ENCODE results near the gene NMRAL1.

NMRAL1 gene

DNA sequence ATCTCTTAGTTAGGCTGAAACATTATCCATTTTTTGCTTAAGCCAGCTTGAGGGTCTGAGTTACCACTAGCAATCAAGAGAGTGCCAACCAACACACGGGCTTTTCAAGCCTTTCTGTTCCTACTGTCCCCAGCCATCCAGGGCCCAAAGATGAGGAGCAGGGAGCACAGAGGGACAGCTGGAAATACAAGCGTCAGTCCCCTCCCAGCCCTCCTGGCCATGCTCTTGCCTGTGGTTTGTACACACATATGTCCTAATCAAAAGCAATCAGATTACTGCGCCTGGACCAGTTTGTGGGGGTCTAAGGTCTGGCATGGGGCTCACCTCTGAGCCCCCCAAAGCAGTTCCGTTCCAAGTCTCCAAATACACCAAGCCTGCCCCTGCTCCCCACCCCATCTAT lies 61.6 kb downstream of the NMRAL1 start:
- in situ Hi-C loops (cut with MboI; ENCODE audit: low sequenced_read_pairs, unreplicated experiment) = no loop called here
- DNase-seq (ENCODE audit: low spot score) = no peak
- TF ChIP-seq, protein P1, sequence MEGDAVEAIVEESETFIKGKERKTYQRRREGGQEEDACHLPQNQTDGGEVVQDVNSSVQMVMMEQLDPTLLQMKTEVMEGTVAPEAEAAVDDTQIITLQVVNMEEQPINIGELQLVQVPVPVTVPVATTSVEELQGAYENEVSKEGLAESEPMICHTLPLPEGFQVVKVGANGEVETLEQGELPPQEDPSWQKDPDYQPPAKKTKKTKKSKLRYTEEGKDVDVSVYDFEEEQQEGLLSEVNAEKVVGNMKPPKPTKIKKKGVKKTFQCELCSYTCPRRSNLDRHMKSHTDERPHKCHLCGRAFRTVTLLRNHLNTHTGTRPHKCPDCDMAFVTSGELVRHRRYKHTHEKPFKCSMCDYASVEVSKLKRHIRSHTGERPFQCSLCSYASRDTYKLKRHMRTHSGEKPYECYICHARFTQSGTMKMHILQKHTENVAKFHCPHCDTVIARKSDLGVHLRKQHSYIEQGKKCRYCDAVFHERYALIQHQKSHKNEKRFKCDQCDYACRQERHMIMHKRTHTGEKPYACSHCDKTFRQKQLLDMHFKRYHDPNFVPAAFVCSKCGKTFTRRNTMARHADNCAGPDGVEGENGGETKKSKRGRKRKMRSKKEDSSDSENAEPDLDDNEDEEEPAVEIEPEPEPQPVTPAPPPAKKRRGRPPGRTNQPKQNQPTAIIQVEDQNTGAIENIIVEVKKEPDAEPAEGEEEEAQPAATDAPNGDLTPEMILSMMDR (IDR thresholded peaks at IDR 0.05; ENCODE audit: borderline replicate concordance, control extremely low read depth, extremely low read depth, insufficient read depth, missing control alignments) = no peak

DNA sequence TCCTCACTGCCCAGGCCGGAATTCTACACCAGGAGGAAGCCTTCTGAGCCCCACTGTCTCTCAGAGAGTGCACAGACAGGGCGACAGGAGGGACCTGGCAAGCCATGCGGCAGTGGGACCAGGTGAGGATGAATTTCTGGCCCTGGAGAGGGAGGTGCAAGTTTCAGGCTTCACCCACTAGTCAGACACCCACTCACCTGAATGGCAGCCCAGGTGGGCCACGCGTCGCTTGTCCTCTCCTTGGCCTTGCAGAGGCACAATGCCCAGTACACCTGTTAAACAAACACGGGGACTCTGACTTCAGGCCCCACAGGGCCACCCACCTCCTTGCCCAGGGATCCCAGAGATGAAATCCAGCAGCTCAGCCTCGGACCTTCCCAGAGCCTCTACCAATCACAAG lies 62.3 kb downstream of the NMRAL1 start:
- DNase-seq (ENCODE audit: low spot score) = no peak
- TF ChIP-seq, protein P1 (IDR thresholded peaks at IDR 0.05; ENCODE audit: borderline replicate concordance, control extremely low read depth, extremely low read depth, insufficient read depth, missing control alignments) = no peak
- in situ Hi-C loops (cut with MboI; ENCODE audit: low sequenced_read_pairs, unreplicated experiment) = no loop called here

All from GM13976 (cell line).